SK-N-DZ (cell line): Measurements from ENCODE around the gene LLGL1.
"Not testable (repeated sequence)": the region's sequence is repeated elsewhere in the genome, so short reads cannot be mapped to it uniquely, and the experiment has no call there.

Experiments
- DNase-seq: peaks from one replicate; pipeline ENCODE4 v3.0.0-alpha.2; 2015; ENCODE audit warnings: low spot score

The LLGL1 gene

GRCh38 chr17:18194394-18194793 lies 31.0 kb upstream of the LLGL1 start:
- no peak for DNase-seq

GRCh38 chr17:18194804-18195203 lies 30.6 kb upstream of the LLGL1 start:
- DNase-seq: no peak

DNA sequence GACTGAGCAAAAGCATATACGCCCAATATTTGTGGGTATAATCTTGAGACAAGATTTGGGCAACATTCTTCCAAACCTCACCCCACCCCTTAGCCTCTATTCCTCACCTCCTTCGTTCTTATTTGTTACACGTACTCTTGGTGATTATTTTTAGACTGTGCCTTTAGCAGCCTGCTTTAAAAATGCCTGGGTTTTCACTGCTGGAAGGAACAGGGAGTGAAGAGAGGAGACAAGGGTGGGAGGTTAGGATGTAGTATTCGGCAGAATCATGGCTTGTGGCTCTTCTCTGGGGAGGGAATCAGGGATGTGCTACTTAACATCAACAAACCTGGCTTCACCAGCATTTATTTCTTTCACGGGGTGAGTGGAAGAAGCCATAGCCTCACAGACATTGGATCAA lies 30.2 kb upstream of the LLGL1 start:
- no peak for DNase-seq

GRCh38 chr17:18197535-18198194 lies 27.8 kb upstream of the LLGL1 start:
- no peak for DNase-seq

DNA sequence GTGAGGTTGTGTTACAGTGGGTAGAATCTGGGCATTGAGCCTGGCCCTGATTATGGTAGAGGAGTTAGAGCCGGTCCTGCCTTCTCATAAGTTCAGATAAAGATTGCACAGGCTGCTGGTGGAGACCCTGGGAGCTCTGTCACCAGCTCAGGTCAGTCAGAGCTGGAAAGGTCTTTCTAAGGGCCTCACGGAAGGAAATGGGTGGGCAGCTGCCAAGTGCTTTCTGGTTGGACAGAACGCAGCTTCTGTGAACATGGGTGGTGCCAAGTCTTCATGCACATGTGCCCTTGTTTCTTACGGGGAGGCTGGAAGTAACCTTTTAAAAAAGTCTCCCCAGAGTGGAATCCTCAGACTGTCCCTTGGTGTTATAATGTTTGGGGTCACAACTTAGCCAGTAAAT lies 26.9 kb upstream of the LLGL1 start:
- no peak for DNase-seq

- DNase-seq: no peak
Measured at GRCh38 chr17:18201108-18201507, 24.3 kb upstream of the LLGL1 start.

DNA sequence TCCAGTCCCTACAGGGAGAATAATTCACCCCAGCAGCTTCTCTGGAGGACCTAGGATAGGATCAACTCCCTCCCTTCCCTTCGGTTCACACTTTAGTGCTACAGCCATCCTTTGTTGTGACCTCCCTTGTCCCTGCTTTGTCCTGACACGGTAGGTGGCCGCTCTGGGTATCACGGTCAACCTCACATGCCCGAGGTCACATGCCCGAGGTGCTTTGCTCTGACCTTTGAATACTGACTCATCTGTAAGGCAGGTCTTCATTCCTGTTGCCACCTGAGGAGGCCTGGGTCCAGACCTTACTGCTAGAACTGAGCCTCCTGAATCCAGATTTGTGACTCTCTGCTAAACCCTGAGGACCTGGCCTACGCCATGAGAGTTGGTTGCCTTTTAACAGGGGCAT lies 22.1 kb upstream of the LLGL1 start:
- DNase-seq: no peak

DNA sequence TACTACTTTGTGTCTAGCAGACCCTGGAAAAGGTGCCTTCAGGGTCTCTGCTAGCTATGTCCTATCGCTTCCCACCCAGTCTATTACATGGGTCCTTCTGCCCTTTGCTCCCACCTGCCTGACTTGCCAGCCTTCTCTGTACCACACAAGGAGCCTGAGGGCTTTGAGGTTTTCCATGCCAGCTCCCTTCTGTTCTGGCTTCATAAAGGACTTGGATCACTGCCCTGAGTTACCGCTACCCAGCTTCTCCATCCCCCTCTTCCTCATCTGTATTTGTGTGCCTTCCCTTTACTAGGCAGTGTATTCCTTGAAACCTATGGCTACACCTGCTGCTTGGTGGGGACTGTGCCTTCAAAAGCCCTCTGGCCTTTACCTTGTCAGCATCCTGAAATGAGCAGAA lies 19.6 kb upstream of the LLGL1 start:
- no peak for DNase-seq

DNA sequence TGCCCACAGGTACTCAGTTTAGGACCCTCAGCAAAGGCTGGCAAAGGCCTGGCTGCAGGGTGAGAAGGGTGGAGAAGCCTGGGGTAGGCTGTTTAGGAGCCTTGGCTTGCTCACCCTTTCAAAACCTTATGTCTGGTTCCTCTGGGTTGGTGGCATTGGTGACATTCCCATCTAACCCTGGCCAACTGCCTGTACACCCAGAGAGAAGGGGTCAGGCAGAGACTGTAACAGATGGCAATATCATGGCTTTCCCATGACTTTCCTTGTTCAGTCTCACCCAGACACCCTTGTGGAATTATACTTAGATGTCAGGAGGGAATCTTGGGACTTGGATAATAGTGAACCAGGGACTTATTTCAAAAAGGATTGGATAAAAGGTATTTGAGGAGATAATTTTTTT lies 18.5 kb upstream of the LLGL1 start:
- no peak for DNase-seq

- DNase-seq: no peak
Measured at GRCh38 chr17:18208092-18208491, 17.3 kb upstream of the LLGL1 start.

- DNase-seq: no peak
Measured at GRCh38 chr17:18213666-18214270, 11.7 kb upstream of the LLGL1 start.

DNA sequence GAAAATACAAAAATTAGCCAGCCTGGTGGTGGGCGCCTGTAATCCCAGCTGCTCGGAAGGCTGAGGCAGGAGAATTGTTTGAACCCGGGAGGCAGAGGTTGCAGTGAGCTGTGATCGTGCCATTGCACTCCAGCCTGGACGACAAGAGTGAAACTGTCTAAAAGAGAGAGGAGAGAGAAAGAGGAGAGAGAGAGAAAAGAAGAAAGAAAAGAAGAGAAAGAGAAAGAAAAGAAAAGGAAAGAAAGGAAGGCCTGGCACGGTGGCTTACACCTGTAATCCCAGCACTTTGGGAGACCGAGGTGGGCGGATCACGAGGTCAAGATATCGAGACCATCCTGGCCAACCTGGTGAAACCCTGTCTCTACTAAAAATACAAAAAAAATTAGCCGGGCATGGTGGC lies 8.5 kb upstream of the LLGL1 start:
- DNase-seq: not testable (repeated sequence)

DNA sequence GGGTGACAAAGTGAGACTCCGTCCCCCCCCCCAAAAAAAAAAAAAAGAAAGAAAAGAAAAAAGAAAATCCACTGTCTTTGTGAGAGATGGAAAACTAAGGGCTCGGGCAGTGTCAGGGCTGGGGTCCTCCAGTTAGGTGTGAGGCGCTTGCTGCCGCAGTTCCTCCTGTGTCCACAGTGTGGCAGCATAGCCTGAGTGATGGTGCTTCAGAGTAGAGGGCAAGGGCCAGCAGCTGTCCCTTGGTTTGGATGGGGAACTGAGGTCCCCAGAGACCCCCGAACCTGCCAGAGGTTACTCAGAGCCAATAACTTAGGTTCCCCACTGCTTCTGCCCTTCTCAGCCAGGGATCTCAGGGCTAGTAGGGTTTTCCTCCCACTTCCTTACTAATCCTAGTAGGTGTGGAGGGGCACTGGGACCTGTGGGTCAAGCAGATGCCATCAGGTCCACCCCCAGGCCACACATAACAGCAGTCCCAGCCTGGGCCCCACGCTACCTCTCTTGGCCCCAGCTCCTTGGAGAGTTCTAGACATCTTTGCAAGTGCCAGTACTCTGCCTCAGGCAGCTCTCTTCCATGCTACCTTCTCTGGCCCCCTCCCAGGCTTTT lies 7.9 kb upstream of the LLGL1 start:
- peak; percentile 78 for DNase-seq

- DNase-seq: no peak
Measured at GRCh38 chr17:18218756-18219415, 6.5 kb upstream of the LLGL1 start.

DNA sequence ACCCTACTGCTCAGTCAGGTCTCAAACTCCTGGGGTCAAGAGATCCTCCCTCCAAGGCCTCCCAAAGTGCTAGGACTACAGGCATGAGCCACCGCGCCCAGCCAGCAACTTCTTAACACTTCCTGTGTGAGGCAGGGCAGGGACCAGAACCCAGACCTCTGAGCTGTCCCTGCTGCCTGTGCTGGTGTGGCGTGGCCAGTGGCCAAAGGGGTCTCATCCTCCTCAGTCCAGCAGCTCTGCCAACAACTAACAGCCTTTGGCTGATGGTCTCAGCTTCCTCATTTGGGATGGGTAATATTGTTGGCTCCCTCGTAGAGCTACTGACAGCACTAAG lies 1.4 kb upstream of the LLGL1 start:
- DNase-seq: no peak

DNA sequence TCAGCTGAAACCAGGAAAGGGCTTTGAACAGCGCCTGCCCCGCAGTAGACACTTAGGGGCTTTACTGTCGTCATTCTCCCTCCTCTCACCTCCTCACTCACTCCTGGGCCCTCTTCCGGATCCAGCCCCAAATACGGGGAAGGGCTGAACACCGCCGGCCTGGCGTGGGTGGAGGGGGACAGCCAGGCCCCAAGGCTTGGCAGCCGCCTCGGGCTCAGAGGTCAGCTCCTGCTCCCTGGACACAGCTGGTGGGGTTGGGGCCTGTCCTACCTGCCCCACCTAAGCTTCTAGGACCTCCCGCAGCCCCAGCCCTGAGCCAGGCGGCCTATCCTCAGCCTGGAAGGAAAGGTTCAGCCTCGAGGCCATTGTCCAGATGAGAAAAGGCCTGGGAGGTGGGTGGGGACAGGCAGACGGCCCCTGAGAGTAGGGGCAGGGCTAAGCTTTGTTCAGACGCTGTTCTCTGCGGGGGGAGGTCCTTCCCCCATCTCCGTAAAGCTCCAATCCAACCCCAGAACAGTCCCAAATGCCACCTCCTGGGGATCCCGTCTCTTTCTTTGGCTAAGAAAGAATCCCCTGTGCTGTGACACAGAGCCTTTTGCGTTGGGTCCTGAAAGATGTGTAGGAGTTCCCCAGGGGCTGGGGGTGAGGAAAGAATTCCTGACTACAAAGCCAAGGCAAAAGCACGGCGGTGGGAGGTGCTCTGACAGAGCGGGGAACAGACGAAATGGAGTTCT lies 881 bp upstream of the LLGL1 start:
- DNase-seq: peak; percentile 81

- DNase-seq: no peak
Measured at GRCh38 chr17:18225642-18226283, 328 bp downstream of the LLGL1 start.

- DNase-seq: no peak
Measured at GRCh38 chr17:18226284-18226945, 980 bp downstream of the LLGL1 start.

DNA sequence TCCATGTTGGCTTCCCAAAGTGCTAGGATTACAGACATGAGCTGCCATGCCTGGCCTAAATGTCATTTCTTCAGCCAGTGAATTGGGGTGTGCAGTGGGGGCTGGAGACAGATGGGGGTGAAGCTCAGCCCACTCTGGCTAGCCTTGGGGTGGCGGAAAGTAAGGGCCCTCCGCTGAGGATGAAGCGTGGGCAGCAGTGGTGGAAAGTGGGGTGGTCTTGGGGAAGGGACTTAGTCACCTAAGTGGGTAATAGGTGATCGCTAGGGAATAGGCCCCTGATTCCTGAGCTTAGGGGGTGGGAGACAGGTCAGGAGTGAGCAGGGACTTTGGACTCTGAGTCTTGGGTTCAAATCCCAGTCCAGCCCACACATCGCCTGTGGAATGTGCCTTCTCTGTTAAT lies 2.2 kb downstream of the LLGL1 start:
- no peak for DNase-seq

DNA sequence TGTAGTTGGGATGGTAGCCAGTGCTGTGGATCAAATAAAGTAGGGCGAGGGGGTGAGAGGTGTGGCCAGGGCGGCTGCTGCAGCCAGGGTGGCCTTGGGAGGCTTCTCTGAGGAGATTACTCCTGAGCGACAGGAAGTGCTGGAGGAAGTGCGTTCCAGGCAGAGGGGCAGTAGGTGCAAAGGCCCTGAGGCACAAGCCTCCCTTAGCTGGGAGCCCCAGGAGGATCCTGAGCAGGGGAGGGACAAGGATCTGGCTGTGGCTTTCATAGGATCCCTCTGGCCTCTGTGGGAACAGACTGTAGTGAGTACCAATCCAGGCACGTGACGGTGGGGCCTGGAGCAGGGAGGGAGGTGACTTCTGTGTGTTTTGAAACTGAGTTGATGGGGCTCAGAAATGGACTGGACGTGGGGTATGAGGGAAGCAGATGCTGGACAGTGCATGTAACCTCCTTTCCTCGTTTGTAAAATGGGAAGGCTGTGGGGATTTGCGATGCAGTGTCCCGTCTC lies 2.8 kb downstream of the LLGL1 start:
- DNase-seq: no peak

- no peak for DNase-seq
Measured at GRCh38 chr17:18229254-18229653, 3.8 kb downstream of the LLGL1 start.
